22Rv1 (cell line): Measurements from ENCODE around the gene MS4A4E.

Experiments
- H3K27ac ChIP-seq: fragments of 450-650 bp; 2 replicates; pipeline ENCODE4 v1.5.1; 2017
- ZFX ChIP-seq: fragments of 450-650 bp; IDR thresholded peaks from 2 replicates; pipeline ENCODE4 v1.6.1; 2017; ENCODE audit warnings: antibody characterized with exemption, borderline replicate concordance
- TF ChIP-seq, protein P1 (sequence below): fragments of 450-650 bp; IDR thresholded peaks from 2 replicates; pipeline ENCODE4 v1.5.1; 2017; ENCODE audit warnings: mild to moderate bottlenecking

MS4A4E gene

DNA sequence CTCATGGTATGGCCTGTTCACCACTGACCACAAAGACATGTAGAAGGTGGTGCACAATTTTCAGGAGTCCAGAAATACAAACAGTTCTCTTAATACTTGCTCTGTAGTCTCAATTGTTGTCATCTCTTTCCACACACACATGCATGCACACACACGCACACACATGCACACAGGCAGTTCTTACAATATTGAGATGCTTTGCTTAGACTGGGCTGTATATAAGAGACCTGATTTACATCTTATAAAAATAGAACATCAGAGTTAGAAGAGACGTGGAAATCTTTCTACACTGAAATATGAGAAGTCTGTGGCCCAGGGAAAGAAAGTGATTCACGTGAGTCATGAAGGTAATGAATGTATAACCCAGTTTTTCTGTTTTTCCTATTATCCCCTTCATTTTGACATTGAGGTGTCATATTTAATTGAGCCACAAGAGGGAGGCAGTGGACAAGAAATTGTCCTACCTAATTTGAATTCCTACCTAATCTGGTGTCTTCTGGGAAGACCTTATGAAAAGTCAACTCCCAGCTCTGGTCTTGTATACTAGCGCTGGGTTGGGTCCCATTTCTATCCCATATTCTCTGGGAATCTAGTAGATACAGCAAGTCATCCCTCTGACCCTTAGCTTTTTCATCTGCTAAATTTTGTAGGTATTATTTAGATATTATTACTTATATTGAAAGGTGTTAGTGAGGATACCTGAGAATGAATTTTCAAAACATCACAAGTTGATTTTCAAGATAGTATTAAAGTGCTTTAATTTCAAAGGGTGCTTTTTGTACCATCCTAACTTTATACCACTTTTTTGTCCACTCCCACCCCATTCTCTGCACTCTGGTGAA lies 22.7 kb upstream of the MS4A4E start:
- TF ChIP-seq ZFX = no peak
- TF ChIP-seq, protein P1, sequence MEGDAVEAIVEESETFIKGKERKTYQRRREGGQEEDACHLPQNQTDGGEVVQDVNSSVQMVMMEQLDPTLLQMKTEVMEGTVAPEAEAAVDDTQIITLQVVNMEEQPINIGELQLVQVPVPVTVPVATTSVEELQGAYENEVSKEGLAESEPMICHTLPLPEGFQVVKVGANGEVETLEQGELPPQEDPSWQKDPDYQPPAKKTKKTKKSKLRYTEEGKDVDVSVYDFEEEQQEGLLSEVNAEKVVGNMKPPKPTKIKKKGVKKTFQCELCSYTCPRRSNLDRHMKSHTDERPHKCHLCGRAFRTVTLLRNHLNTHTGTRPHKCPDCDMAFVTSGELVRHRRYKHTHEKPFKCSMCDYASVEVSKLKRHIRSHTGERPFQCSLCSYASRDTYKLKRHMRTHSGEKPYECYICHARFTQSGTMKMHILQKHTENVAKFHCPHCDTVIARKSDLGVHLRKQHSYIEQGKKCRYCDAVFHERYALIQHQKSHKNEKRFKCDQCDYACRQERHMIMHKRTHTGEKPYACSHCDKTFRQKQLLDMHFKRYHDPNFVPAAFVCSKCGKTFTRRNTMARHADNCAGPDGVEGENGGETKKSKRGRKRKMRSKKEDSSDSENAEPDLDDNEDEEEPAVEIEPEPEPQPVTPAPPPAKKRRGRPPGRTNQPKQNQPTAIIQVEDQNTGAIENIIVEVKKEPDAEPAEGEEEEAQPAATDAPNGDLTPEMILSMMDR = peak; percentile 80
- H3K27ac ChIP-seq = no peak overlapping the region

DNA sequence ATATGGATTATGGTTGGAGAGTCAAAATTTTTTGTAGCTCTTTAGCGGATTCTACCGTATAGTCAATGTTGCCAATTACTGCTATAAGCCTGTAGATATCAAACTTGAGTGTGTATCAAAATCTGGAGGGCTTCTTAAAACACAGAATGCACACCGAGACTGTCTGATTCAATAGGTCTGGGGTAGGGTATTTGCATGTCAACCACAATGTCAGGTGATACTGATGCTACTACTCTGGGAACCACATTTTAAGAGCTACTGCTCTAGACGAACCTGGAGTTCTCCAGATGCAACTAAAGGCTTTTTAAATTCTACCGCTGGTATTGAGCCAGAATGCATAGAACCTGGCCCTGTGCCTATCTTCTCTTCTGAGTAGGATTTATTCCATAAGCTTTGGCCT lies 21.7 kb upstream of the MS4A4E start:
- H3K27ac ChIP-seq = no peak overlapping the region
- TF ChIP-seq, protein P1 = no peak
- TF ChIP-seq ZFX = no peak

DNA sequence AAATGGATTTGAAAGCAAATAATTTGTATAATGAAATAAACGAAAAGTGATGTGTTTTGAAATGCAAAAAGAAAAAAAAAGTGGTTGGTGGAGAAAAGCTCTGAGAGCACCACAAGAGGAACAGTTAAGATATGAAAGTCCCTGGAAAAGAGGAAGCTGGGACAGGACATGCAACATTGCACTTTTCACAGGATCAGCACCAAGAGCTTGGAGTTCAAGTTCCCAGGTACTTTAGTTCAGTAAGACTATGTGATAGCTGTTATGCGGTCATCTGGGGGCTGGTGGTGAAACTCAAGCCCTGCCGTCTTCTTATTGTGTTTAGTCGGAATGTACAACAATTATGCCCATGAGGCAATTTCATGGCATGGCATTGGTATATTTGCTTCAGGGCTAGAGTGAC lies 20.5 kb upstream of the MS4A4E start:
- TF ChIP-seq, protein P1 = no peak
- TF ChIP-seq ZFX = no peak
- no peak overlapping the region for H3K27ac ChIP-seq

DNA sequence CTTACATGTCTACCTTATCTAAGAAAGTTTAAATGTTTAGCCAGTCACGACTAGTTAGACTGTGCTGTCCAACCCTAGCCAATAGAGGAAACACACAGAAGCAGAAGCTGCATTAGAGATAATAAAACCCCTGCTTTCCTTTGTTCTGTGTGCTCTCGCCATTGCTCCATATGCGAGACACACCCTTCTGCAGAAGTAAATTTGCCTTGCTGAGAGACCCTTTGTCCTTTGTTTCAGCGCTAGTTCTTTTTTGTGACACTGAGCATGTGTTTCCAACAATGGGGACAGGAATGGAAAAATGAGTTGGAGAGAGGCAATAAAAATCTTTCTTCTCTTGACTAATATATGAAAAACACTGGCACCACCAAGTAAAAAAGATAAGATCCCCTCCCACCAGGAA lies 18.1 kb upstream of the MS4A4E start:
- H3K27ac ChIP-seq = no peak overlapping the region
- no peak for TF ChIP-seq ZFX
- TF ChIP-seq, protein P1 = no peak

DNA sequence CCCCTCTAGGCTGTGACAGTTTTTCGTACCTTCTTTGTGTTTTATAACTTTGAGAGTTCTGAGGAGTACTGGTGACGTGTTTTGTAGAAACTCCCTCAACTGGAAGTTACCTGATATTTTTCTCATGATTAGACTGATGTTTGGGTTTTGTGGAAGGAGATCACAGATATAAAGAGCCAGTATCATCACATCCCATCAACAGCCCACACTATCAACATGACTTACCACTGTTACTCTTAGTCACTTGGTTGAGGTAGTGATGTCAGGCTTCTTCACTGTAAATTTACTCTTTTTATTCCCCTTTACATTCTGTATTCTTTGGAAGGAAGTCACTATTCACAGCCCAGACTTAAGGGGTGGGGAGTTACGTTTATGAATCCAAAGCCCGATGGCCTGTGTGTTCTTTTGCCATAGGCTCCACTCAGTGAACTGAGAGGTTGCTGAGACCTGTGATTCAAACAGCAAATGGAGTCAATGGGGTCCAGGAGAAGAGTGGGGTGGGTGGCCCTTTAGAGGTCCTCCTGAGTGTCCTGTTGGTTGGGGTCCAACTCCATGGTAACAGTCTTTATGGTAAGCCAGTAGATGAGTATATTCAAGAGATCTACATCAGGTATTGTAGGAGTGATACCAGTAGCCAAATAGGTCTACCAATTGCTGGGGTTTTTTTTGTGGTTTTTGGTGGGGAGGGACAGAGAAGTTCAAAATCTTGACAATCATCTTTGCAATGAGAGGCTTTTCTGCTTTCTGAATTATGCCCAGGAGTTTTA lies 15.2 kb upstream of the MS4A4E start:
- H3K27ac ChIP-seq = no peak overlapping the region
- TF ChIP-seq, protein P1 = no peak
- no peak for TF ChIP-seq ZFX

DNA sequence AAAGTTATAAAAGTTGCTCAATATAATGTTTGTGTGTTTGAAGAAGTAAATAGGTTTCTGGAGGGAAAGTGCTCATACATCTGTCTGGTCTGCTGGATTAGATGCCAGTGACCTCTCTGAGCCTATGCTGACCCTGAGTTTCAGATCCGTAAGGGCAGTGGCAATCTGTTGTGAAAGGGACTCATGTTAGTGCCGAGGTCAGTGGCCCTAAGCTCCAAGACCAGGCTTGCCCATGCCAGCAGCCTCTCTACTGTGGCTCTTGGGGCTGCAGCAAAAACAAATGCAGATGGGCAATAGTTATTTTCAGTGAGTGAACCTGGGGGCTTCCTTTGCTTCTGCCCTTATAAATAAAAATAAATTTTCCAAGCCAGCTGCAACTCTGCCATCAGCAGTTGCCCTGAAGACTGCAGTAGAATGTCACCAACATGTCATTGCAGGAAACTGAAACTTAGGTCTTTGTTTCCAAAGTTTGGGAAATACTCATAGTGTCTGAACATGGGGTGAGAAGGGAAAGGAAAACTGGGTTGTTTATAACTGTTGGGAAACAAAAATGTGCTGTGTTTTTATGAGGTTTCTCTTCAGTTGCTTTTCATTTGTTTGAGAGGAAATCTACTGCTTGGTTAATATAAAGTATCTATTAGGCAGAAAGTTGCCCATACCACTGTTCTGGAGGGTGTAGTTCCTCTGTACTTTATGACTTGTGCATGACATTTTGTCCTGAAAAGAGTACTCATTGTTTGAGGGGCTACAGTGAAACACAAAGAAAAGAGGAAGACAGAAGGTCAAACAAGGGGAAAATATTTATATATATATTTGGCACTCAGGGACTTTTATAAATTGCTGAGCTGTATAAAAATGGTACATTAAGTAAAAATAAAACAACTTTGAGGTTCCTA lies 9.5 kb upstream of the MS4A4E start:
- H3K27ac ChIP-seq = no peak overlapping the region
- no peak for TF ChIP-seq ZFX
- TF ChIP-seq, protein P1 = no peak
